Measurements from ENCODE around the gene STAT1. TPM values are rescaled to one million over a fixed set of nuclear protein-coding genes. Genes with fewer than 3 reads are reported as not detected.
A peak's percentile ranks its signal among the peaks of the same experiment; 100 is the strongest.

Gene STAT1
- total and polyA plus RNA-seq, 2 experiments from 2014 or later = 32.0 to 35.4 TPM

- TF ChIP-seq CTCF (IDR thresholded peaks at IDR 0.05; ENCODE audit: low read depth, low read length) = no peak
- peak in 1 of 2 donors; percentile 49 for DNase-seq (ENCODE audit: low read depth in 1 of 2, low spot score in 1 of 2)
- Histone ChIP-seq H3K27ac (no peak overlapping the region), H3K36me3 (no peaks in the 10 kb centered on the region), H3K4me1 (ENCODE audit: low read depth) (peaks cover 15% of the 10 kb centered on the region), H3K9me3 (ENCODE audit: low read depth) (no peaks in the 10 kb centered on the region), H3K27me3 (no peaks in the 10 kb centered on the region), H3K4me3 (no peak overlapping the region)
Observed at GRCh38 chr2:190948671-190949070, 65.3 kb downstream of the STAT1 start.

GRCh38 chr2:190947711-190948251 is 66.2 kb downstream of the STAT1 start:
- Histone ChIP-seq H3K9me3 (ENCODE audit: low read depth) (no peaks in the 10 kb centered on the region), H3K27me3 (no peaks in the 10 kb centered on the region), H3K36me3 (no peaks in the 10 kb centered on the region), H3K27ac (peak overlapping the region; percentile 38), H3K4me1 (ENCODE audit: low read depth) (peaks cover 15% of the 10 kb centered on the region), H3K4me3 (no peak overlapping the region)
- DNase-seq (ENCODE audit: low read depth in 1 of 2, low spot score in 1 of 2) = peak; percentile 33 to 93
- TF ChIP-seq CTCF (IDR thresholded peaks at IDR 0.05; ENCODE audit: low read depth, low read length) = peak; percentile 47

- H3K36me3 ChIP-seq = no peaks in the 10 kb centered on the region
- TF ChIP-seq CTCF (IDR thresholded peaks at IDR 0.05; ENCODE audit: low read depth, low read length) = no peak
- no peaks in the 10 kb centered on the region for H3K9me3 ChIP-seq (ENCODE audit: low read depth)
- H3K4me1 ChIP-seq (ENCODE audit: low read depth) = peaks cover 15% of the 10 kb centered on the region
- H3K27ac ChIP-seq = peak overlapping the region; percentile 38
- H3K4me3 ChIP-seq = no peak overlapping the region
- peak in 1 of 2 donors; percentile 37 for DNase-seq (ENCODE audit: low read depth in 1 of 2, low spot score in 1 of 2)
- H3K27me3 ChIP-seq = no peaks in the 10 kb centered on the region
Observed at GRCh38 chr2:190947141-190947540, 66.8 kb downstream of the STAT1 start.

- H3K9me3 ChIP-seq (ENCODE audit: low read depth) = no peaks in the 10 kb centered on the region
- H3K4me1 ChIP-seq (ENCODE audit: low read depth) = peaks cover 18% of the 10 kb centered on the region
- H3K27me3 ChIP-seq = no peaks in the 10 kb centered on the region
- no peak for DNase-seq (ENCODE audit: low read depth in 1 of 2, low spot score in 1 of 2)
- H3K27ac ChIP-seq = no peak overlapping the region
- TF ChIP-seq CTCF (IDR thresholded peaks at IDR 0.05; ENCODE audit: low read depth, low read length) = no peak
- no peaks in the 10 kb centered on the region for H3K36me3 ChIP-seq
- H3K4me3 ChIP-seq = no peak overlapping the region
Observed at GRCh38 chr2:190943706-190944105, 70.3 kb downstream of the STAT1 start.

GRCh38 chr2:190942697-190943096 is 71.3 kb downstream of the STAT1 start:
- Histone ChIP-seq H3K27me3 (no peaks in the 10 kb centered on the region), H3K4me1 (ENCODE audit: low read depth) (peaks cover 25% of the 10 kb centered on the region), H3K27ac (no peak overlapping the region), H3K4me3 (no peak overlapping the region), H3K9me3 (ENCODE audit: low read depth) (no peaks in the 10 kb centered on the region), H3K36me3 (no peaks in the 10 kb centered on the region)
- no peak for DNase-seq (ENCODE audit: low read depth in 1 of 2, low spot score in 1 of 2)
- TF ChIP-seq CTCF (IDR thresholded peaks at IDR 0.05; ENCODE audit: low read depth, low read length) = no peak

All from cardiac muscle cell (in vitro differentiated cells and primary cell).